BLaER1 treated with 17β-estradiol and CSF1 and Interleukin-3, amounts not matched to agents 10 nM and 100 nM (cell line): ENCODE measurements around the gene MTERF4.

ENCODE experiments used
- H3K27ac ChIP-seq, 11 experiments: shearing (Covaris generic); formaldehyde crosslinking; 2 replicates each; pipeline ENCODE4 v1.8.1; 2022
- H3K27me3 ChIP-seq, 11 experiments: shearing (Covaris generic); formaldehyde crosslinking; 2 replicates each; pipeline ENCODE4 v1.8.1; 2022
- H3K36me3 ChIP-seq, 11 experiments: shearing (Covaris generic); formaldehyde crosslinking; 2 replicates each; pipeline ENCODE4 v1.8.1; 2022
- H3K4me1 ChIP-seq, 10 experiments: shearing (Covaris generic); formaldehyde crosslinking; 2 replicates each; pipeline ENCODE4 v1.8.1; 2022
- H3K4me2 ChIP-seq, 11 experiments: shearing (Covaris generic); formaldehyde crosslinking; 2 replicates each; pipeline ENCODE4 v1.8.1; 2022
- H3K4me3 ChIP-seq, 10 experiments: shearing (Covaris generic); formaldehyde crosslinking; 2 replicates each; pipeline ENCODE4 v1.8.1; 2022
- H3K9ac ChIP-seq, 11 experiments: shearing (Covaris generic); formaldehyde crosslinking; 2 replicates each; pipeline ENCODE4 v1.8.1; 2022
- H3K9me3 ChIP-seq, 11 experiments: shearing (Covaris generic); formaldehyde crosslinking; replicated peaks in 1 of 11; 2 replicates each; pipeline ENCODE4 v1.8.1; 2022
- H4K20me1 ChIP-seq, 11 experiments: shearing (Covaris generic); formaldehyde crosslinking; 2 replicates each; pipeline ENCODE4 v1.8.1; 2022
- Cebpa-rat ChIP-seq, 11 experiments: shearing (Covaris generic); IDR thresholded peaks; 2 replicates each; pipeline ENCODE4 v1.8.1; 2022

The MTERF4 gene

GRCh38 chr2:241063093-241063551, 39.0 kb downstream of the MTERF4 start:
- Histone ChIP-seq H3K4me2 (no peak overlapping the region), H3K4me1 (peaks cover 0 to 4% (median 0%) of the 10 kb centered on the region in 10 experiments; a peak in 2 of 20 replicates), H3K9me3 (no peaks in the 10 kb centered on the region), H3K27me3 (no peaks in the 10 kb centered on the region), H3K9ac (no peak overlapping the region), H3K27ac (no peak overlapping the region), H3K4me3 (no peak overlapping the region), H3K36me3 (no peaks in the 10 kb centered on the region), H4K20me1 (peaks cover 0 to 40% (median 0%) of the 10 kb centered on the region in 11 experiments; a peak in 2 of 22 replicates)
- no peak for TF ChIP-seq Cebpa-rat (IDR thresholded peaks at IDR 0.05)

GRCh38 chr2:241062389-241063092, 39.5 kb downstream of the MTERF4 start:
- no peaks in the 10 kb centered on the region for H3K9me3 ChIP-seq
- no peak overlapping the region for H3K4me3 ChIP-seq
- no peaks in the 10 kb centered on the region for H3K27me3 ChIP-seq
- no peaks in the 10 kb centered on the region for H3K36me3 ChIP-seq
- H3K4me2 ChIP-seq = no peak overlapping the region
- H3K4me1 ChIP-seq = peaks cover 0 to 4% (median 0%) of the 10 kb centered on the region in 10 experiments; a peak in 2 of 20 replicates
- peaks cover 0 to 40% (median 0%) of the 10 kb centered on the region in 11 experiments; a peak in 2 of 22 replicates for H4K20me1 ChIP-seq
- no peak overlapping the region for H3K9ac ChIP-seq
- H3K27ac ChIP-seq = no peak overlapping the region
- TF ChIP-seq Cebpa-rat (IDR thresholded peaks at IDR 0.05) = no peak

- H4K20me1 ChIP-seq = peaks cover 0 to 28% (median 0%) of the 10 kb centered on the region in 11 experiments; a peak in 1 of 22 replicates
- no peak overlapping the region for H3K4me3 ChIP-seq
- H3K27ac ChIP-seq = no peak overlapping the region
- no peak for TF ChIP-seq Cebpa-rat (IDR thresholded peaks at IDR 0.05)
- no peaks in the 10 kb centered on the region for H3K36me3 ChIP-seq
- no peaks in the 10 kb centered on the region for H3K9me3 ChIP-seq
- no peak overlapping the region for H3K4me2 ChIP-seq
- no peak overlapping the region for H3K9ac ChIP-seq
- H3K4me1 ChIP-seq = peaks cover 0 to 4% (median 0%) of the 10 kb centered on the region in 10 experiments; a peak in 2 of 20 replicates
- no peaks in the 10 kb centered on the region for H3K27me3 ChIP-seq
Observed at GRCh38 chr2:241061275-241061674, 40.8 kb downstream of the MTERF4 start.

- no peak overlapping the region for H3K4me2 ChIP-seq
- TF ChIP-seq Cebpa-rat (IDR thresholded peaks at IDR 0.05) = no peak
- H3K9ac ChIP-seq = no peak overlapping the region
- H3K27ac ChIP-seq = no peak overlapping the region
- H4K20me1 ChIP-seq = peaks cover 0 to 12% (median 0%) of the 10 kb centered on the region in 11 experiments; a peak in 4 of 22 replicates
- peaks cover 0 to 18% (median 13%) of the 10 kb centered on the region in 10 experiments; a peak in 14 of 20 replicates for H3K4me1 ChIP-seq
- H3K4me3 ChIP-seq = no peak overlapping the region
- no peaks in the 10 kb centered on the region for H3K27me3 ChIP-seq
- H3K36me3 ChIP-seq = no peaks in the 10 kb centered on the region
- no peaks in the 10 kb centered on the region for H3K9me3 ChIP-seq
Observed at GRCh38 chr2:241053576-241054251, 48.4 kb downstream of the MTERF4 start.

- no peaks in the 10 kb centered on the region for H3K9me3 ChIP-seq
- H3K4me1 ChIP-seq = peaks cover 0 to 18% (median 13%) of the 10 kb centered on the region in 10 experiments; a peak in 14 of 20 replicates
- H3K9ac ChIP-seq = no peak overlapping the region
- no peak overlapping the region for H3K4me3 ChIP-seq
- no peak overlapping the region for H3K27ac ChIP-seq
- no peak overlapping the region for H3K4me2 ChIP-seq
- H4K20me1 ChIP-seq = peaks cover 0 to 12% (median 0%) of the 10 kb centered on the region in 11 experiments; a peak in 4 of 22 replicates
- no peaks in the 10 kb centered on the region for H3K36me3 ChIP-seq
- no peak for TF ChIP-seq Cebpa-rat (IDR thresholded peaks at IDR 0.05)
- no peaks in the 10 kb centered on the region for H3K27me3 ChIP-seq
Observed at GRCh38 chr2:241052677-241053360, 49.3 kb downstream of the MTERF4 start.

- no peak overlapping the region for H3K27ac ChIP-seq
- H3K4me1 ChIP-seq = peaks cover 0 to 18% (median 13%) of the 10 kb centered on the region in 10 experiments; a peak in 14 of 20 replicates
- H3K36me3 ChIP-seq = no peaks in the 10 kb centered on the region
- peaks cover 0 to 12% (median 0%) of the 10 kb centered on the region in 11 experiments; a peak in 4 of 22 replicates for H4K20me1 ChIP-seq
- H3K4me2 ChIP-seq = peak overlapping the region in 9 of 11 experiments; percentile 5 to 72 (median 57); a peak in 13 of 22 replicates
- H3K9me3 ChIP-seq = no peaks in the 10 kb centered on the region
- no peak for TF ChIP-seq Cebpa-rat (IDR thresholded peaks at IDR 0.05)
- peak overlapping the region in 1 of 11 experiments; percentile 41; a peak in 1 of 22 replicates for H3K9ac ChIP-seq
- no peak overlapping the region for H3K4me3 ChIP-seq
- no peaks in the 10 kb centered on the region for H3K27me3 ChIP-seq
Observed at GRCh38 chr2:241051578-241052487, 50.3 kb downstream of the MTERF4 start.

- Histone ChIP-seq H3K9me3 (peaks cover 0 to 6% (median 0%) of the 10 kb centered on the region in 11 experiments; a peak in 1 of 22 replicates), H3K4me1 (peaks cover 0 to 18% (median 13%) of the 10 kb centered on the region in 10 experiments; a peak in 14 of 20 replicates), H4K20me1 (peaks cover 0 to 12% (median 0%) of the 10 kb centered on the region in 11 experiments; a peak in 4 of 22 replicates), H3K4me2 (peak overlapping the region in 9 of 11 experiments; percentile 5 to 72 (median 57); a peak in 13 of 22 replicates), H3K9ac (peak overlapping the region in 1 of 11 experiments; percentile 41; a peak in 1 of 22 replicates), H3K4me3 (no peak overlapping the region), H3K36me3 (no peaks in the 10 kb centered on the region), H3K27me3 (no peaks in the 10 kb centered on the region), H3K27ac (no peak overlapping the region)
- TF ChIP-seq Cebpa-rat (IDR thresholded peaks at IDR 0.05) = no peak
Observed at GRCh38 chr2:241050624-241051577, 51.2 kb downstream of the MTERF4 start.
